ENCODE results near the gene HRCT1.

The HRCT1 gene

GRCh38 chr9:35905912-35906679 lies at the start of gene HRCT1:
Gene HRCT1, plus strand, starts transcription at chr9:35906202. Its CDS starts 86 bp downstream, at chr9:35906288.
- no peak for TF ChIP-seq CTCF (IDR thresholded peaks at IDR 0.05)
- peak; percentile 94 for DNase-seq (ENCODE audit: low spot score)
- Histone ChIP-seq H3K4me3 (peak within 1 kb of the TSS; percentile 73), H3K27ac (peak within 1 kb of the TSS; percentile 95 to 99)

- no peak for TF ChIP-seq CTCF (IDR thresholded peaks at IDR 0.05)
- no peak for DNase-seq (ENCODE audit: low spot score)
- Histone ChIP-seq H3K4me3 (no peak overlapping the region), H3K27ac (no peak overlapping the region)
Measured at GRCh38 chr9:35856206-35856605, 49.8 kb upstream of the HRCT1 start.

- Histone ChIP-seq H3K27ac (no peak overlapping the region), H3K4me3 (no peak overlapping the region)
- DNase-seq (ENCODE audit: low spot score), result peak; percentile 29
- TF ChIP-seq CTCF (IDR thresholded peaks at IDR 0.05), result no peak
Measured at GRCh38 chr9:35856882-35857281, 49.1 kb upstream of the HRCT1 start.

GRCh38 chr9:35858458-35858857 lies 47.5 kb upstream of the HRCT1 start:
- no peak overlapping the region for H3K4me3 ChIP-seq
- no peak for TF ChIP-seq CTCF (IDR thresholded peaks at IDR 0.05)

DNA sequence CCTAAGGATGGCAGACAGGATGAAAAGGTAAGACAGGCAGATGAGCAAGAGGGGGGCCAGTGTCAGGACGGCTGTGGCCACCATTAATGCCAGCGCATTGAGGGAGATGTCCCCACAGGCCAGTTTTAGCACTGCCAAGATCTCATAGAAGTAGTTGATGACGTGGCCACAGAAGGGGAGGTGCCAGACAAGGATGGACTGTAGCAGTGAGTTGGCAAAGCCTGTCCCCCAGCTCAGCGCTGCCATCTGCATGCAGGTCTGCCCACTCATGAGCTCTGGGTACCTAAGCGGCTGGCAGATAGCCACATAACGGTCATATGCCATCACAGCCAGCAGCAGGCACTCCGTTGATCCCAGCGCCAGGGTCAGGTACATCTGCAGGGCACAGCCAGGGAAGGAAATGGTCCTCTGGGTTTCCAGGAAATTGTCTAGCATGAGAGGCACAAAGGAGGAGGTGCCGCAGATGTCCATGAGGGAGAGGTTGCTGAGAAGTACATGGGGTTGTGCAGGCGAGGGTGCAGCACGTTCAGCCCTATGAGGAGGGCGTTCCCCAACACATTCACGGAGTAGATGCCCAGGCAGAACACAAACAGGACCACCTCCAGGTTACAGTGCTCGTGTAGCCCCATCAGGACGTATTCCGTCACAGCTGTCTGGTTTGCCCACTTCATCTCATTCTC lies 46.6 kb upstream of the HRCT1 start:
- no peak overlapping the region for H3K4me3 ChIP-seq
- TF ChIP-seq CTCF (IDR thresholded peaks at IDR 0.05), result no peak
- DNase-seq (ENCODE audit: low spot score), result peak; percentile 70
- H3K27ac ChIP-seq, result no peak overlapping the region

More at GRCh38 chr9:35858458-35858857, 47.5 kb upstream of the HRCT1 start:
- no peak overlapping the region for H3K27ac ChIP-seq
- no peak for DNase-seq (ENCODE audit: low spot score)

DNA sequence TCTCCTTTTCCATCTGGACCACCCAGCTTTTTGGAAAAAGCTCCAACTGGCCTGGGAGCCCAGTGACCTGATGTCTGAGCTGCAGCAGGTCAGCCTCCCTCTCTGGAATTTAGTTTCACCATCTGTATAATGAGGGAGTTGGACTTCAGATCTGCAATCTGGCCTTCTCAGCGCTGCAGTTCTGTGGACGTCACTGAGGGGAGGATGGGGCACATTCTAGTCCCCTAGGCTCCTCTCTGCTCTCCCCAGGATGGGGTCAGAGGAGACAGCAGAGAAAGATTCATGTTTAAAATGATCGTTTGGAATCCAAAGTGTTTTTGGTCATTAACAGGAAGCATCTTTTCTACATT lies 46.0 kb upstream of the HRCT1 start:
- no peak overlapping the region for H3K4me3 ChIP-seq
- TF ChIP-seq CTCF (IDR thresholded peaks at IDR 0.05), result no peak
- no peak for DNase-seq (ENCODE audit: low spot score)
- no peak overlapping the region for H3K27ac ChIP-seq
